Measurements from ENCODE around the gene CASKIN2.
"Not testable (repeated sequence)": the region's sequence is repeated elsewhere in the genome, so short reads cannot be mapped to it uniquely, and the experiment has no call there.

The CASKIN2 gene

DNA sequence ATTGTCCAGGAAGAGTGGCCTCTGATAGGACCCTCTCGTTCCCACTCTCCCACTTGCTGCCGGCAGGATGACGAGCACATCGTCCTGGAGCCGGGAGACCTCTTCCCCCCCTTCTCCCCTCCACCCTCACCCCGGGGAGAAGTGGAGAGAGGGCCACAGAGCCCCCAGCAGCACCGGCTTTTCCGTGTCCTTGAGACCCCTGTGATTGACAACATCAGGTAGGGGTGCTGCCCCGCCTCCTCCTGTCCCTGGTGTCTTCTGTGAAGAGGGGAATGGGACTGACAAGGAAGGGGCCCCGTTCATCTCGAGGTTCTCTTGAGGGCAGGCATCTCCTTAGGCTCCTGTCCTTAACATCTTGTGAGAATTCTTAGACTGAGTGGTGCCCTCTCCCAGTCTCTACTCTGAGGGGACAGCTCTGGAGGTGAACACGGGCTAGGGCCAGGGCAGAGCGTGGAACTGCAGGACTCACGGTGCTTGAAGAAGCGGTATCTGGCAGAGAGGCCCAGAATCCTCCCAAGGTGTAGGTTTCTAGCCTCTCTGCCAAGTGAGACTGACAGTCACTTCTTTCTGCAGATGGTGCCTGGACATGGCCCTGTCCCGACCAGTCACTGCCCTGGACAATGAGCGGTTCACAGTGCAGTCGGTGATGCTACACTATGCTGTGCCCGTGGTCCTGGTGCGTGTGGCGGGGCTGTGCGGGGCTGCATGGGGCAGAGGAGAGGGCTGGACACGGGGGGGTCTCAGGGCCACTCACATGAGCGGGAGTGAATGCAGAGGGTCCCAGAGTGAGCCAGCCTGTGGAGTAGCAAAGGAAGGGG lies 26.4 kb downstream of the CASKIN2 start:
- DNase-seq (ENCODE audit: low spot score): no peak

DNA sequence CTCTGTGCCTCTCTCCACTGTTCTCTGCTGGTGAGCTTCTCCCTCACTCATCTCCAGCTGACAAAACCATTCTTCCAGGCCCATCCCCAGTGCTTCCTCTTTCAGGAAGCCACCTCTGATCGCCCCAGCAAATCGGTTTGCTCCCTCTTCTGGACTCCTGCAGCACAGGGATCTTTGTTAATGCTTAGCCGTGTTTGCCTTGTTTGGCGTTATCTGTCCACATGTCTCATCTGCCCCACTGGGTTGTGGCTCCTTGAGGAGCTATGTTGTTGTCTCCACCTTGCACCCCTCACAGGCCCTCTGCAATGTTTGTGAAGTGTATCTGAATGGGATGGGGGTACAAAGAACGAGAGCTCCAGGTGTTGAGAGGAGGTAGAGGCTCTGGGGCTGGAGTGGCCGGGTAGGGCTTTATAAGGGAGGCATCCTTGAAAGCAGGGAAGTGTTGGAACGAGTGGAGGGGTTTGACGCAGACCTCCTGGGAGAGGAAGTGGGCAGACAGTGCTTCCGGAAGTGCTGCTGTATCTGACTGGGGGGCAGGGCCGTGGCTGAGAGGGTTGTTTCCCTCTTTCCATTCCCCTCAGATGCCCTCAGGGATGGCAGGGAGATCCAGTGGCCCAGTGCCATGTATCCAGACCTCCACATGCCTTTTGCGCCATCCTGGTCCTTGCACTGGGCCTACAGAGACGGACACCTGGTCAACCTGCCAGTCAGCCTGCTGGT lies 27.8 kb downstream of the CASKIN2 start:
- DNase-seq (ENCODE audit: low spot score): peak; percentile 53

DNA sequence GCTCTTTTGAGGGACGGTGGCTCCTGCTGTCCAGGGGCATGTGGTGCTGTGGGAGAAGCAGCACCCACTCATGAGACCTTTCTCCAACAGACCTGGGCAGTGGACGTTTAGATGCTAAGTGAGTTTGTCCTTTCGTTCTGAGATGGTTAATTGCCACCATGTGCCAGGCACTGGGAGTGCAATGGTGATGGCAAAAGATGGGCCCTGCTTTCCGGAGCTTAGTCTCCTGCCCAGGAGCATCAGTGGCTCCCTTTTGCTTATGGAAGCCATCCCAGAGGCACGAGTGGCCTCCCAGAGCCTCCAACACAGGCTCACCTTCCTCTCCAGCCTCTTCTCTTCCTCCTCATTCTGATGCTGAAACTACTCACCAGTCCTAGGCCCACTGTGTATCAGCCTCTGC lies 28.4 kb downstream of the CASKIN2 start:
- no peak for DNase-seq (ENCODE audit: low spot score)

DNA sequence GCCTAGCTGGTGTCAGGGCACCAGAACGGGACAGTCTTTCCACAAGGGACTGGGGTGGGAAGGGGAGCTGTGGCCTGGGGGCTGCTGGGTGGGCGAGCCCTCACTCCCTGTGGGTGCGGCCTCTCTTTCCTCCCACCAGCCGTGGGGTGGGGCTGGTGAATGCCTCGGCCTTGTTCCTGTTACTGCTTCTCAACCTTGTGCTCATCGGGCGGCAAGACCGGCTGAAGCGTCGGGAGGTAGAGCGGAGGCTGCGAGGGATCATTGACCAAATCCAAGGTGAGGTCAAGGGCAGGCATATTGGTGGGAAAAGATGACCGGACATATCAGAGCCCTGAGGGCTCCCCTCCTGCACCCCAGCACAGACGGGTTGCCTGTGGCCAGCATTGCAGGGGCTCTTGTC lies 29.2 kb downstream of the CASKIN2 start:
- DNase-seq (ENCODE audit: low spot score): no peak

DNA sequence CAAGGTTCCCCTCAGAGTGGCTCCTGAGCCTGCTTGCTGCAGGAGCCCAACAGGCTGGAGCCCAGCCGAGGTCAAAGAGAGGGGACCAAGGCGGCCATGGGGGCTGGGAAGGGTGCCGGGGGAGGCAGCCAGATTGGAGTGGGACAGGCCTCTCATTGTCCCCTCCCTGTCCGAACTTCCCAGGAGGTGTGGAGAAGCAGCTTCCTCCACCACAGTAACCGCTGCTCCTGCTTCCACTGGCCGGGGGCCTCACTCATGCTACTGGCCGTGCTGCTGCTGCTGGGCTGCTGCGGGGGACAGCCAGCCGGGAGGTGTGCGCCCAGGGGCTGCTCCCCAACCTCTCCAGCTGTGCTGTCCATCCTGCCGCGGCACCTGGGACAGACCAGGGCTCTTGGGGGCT lies 29.6 kb downstream of the CASKIN2 start:
- DNase-seq (ENCODE audit: low spot score): no peak

DNA sequence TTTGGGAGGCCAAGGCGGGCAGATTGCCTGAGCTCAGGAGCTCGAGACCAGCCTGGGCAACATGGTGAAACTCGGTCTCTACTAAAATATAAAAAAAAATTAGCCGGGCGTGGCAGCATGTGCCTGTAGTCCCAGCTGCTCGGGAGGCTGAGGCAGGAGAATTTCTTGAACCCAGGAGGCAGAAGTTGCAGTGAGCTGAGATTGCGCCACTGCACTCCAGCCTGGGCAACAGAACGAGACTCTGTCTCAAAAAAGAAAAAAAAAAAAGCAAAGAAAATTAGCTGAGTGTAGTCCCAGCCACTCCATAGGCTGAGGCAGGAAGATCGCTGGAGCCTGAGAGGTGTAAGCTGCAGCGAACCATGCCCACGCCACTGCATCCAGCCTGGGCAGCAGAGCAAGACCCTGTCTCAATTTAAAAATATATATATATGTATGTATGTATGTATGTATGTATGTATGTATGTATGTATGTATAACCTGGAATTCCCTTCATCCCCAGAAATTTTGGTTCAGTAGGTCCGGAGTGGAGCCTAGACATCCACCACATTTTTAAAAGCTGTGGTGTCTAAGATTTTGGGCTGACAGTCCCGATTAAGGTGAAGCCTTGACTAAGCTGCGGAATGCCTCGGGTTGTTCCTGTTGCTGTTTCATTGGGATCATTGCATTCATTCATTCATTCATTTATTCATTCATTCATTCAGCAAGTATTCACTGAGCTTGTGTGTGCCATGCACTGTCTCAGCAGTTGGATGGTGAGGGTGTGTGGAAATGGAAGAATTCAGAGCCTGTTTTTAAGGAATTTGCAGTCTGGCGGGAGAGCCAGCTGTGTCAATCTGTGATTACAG lies 33.0 kb downstream of the CASKIN2 start:
- no peak for DNase-seq (ENCODE audit: low spot score)

DNA sequence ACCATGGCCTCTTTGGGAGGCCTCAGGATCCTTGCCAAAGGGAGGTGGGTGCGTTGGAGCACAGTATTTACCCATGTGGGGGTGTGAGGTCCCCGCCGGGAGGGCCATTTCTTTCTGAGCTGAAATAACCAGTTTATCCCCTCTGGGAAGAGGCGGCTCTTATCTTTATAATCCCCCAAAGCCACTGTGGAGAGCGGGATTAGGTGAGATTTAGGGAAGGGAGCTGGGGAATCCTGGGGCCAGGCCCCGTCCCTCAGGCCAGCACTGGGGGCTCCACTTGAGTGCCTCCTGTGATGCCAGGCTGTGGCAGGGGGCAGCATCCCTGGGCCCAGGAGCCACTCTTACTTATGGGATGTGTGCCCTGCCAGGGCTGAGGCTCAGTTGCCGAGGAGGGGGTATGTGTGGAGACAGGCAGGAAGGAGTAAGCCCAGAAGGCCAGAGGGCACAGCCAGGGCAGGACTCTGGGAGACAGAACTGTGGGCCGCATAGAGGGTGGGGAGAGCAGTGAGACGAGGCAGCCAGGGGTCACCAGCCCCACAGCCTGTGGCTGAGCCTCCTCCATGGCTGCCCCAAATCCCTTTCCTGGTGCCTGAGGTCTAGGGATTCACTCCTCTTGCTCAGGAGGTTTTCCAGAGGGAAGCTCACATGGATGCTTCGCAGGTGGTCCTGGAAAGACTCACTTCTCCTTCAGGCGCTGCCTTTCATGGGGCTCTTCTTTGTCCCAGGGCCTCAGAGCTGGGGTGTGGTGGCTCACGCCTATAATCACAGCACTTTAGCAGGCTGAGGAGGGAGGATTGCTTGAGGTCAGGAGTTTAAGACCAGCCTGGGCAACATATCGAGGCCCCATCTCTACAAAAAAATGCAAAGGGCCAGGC lies 33.9 kb downstream of the CASKIN2 start:
- no peak for DNase-seq (ENCODE audit: low spot score)

DNA sequence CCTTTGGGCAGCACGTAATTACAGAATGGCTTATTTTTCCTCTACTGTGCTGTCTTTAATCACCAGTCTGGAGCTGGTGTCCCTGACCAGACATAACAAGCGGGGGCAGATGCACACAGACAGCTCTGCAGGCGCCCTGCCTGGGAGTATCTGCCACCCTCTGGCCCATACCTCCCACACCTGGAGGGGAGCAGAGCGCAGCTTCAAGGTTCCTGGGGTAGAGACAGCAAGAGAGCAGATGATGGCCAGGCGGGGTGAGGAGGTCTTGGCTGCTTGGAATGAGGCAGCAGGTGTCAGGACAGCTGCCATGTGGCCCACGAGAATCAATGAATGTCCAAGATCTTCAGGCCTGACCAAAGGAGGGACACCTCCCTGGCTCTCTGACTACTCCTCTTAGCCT lies 35.1 kb downstream of the CASKIN2 start:
- DNase-seq (ENCODE audit: low spot score): no peak

DNA sequence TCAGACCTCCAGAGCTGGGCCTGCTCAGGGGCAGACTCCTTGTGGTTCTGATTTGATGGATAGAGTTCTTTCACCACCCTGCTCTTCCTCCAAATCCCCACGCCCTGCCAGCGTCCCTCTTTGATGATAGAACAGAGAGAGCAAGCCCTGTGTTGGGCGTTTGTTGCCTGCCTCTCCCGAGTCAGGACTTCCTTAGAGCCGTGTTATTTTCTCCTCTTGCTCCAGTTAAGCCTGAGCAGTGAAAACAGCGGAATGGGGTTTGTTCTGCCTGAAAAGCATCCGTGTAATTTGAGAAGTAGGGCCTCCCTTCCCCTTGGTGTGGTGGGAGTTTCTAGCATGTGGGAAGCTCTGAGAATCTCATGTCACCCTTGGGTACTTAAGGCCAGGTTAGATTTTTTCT lies 36.8 kb downstream of the CASKIN2 start:
- DNase-seq (ENCODE audit: low spot score): no peak

DNA sequence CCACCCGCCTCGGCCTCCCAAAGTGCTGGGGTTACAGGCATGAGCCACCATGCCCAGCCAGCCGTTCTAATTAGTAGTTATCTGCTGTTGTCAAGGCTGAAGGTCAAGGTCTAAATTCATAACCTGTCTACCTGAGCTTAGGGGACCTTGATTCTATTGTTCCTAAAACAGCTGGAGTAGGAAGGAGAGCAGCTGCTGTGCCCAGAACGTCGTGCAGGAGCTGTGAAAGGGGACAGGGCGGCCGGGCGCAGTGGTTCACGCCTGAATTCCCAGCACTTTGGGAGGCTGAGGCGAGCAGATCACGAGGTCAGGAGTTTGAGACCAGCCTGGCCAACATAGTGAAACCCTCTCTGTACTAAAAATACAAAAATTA lies 37.9 kb downstream of the CASKIN2 start:
- not testable (repeated sequence) for DNase-seq (ENCODE audit: low spot score)

DNA sequence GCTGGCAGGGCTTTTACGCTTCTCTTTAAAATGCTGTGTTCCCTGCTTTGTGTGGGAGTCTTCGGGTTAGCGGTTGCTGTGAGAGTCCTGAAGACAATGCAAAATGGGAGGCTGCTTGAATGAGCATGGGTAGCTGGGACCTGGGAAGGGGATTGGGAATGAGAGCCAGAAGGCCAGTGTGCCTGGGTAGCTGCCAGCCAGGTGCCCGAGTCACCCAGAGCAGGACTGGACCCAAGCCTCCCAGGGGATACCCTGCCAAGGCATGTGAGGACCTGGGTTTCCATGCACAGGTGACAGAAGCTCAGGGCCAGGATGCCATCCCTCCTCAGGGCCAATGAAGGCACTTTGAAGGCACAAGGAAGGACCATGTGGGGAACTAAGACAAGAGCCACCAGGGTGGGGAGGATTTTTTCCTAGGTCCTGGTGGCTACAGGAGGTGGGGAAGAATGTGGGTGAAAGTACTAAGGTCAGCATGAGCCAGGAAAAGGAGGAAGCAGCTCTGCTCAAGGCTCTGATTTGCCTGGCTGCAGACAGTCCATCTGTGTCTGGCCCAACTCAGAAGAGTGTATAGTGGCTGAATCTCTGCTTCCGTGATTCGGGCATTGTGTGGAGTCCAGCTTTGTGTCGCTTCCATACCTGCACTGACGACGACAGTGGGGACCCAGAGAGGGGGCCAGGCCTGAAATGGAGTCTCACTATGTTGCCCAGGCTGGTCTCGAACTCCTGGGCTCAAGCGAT lies 38.4 kb downstream of the CASKIN2 start:
- DNase-seq (ENCODE audit: low spot score): no peak

DNA sequence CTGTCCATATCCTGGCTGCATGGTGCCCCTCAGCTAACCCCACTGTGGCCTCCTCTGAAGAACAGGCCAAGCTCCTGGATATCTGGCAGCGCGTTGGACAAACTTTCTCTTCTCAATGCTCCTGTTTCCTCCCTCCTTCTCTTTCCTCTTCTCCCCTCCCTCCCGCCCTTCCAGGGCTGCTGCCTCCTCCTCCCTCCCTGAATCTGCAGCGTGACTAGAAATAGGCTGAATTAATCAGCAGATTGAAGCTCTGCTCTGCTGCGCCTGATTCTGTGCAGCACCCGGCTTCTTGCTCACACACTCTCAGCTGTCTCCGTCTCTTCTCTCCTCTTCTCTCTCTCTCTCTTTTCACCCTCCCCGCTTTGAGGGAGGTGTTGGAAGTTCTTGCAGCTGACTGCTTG lies 39.1 kb downstream of the CASKIN2 start:
- DNase-seq (ENCODE audit: low spot score): peak; percentile 77

DNA sequence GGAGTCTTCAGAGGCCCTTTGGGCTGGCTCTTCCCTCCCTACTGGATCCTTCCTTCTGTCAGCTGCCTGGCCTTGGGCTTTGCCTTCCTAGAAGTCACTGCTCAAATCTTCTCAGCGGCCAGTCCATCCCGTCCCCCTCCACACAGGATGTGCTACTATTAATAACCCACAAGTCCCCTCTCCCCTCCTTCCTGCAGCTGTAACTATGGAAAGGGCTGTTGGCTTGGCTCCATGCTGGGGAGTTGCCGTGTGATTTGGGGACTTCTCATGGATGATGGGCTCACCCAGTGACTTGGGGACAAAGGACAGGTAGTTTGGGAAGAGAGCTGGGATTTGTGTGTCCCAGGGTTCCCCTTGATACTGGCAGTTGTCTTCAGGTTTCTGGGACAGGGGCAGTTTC lies 39.5 kb downstream of the CASKIN2 start:
- peak; percentile 75 for DNase-seq (ENCODE audit: low spot score)

DNA sequence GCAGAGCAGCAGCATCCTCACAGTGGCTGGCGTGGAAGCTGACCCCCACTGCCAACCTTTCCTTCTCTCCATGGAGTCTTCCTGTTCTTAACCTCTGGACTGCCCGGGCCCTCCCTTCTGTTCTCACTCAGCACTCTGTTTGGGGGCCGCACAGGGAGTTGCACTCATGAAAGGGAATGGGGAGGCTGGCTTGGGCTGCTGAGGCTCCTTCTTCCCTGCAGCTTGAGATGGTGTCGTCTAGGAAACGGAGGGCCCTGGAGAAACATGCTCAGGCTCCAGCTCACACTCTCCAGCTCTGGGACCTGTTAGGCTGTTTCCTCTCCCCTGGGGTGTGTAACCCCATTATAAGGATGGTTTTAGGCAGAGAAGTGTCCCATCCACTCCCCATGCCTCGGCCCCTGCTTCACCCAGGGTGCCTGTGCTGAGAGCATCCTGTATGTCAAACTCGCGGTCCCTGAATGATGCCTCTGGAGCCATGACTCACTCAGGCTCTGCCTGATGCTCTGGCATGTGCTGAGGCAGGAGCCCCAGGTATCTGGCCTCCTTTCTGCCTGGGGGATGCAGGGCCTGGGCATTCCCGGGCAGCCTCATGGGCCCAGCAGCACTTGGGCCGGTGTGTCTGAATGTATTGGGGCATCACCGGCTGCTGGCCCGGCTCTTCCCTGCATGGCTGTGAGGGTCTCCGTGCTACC lies 40.0 kb downstream of the CASKIN2 start:
- no peak for DNase-seq (ENCODE audit: low spot score)

DNA sequence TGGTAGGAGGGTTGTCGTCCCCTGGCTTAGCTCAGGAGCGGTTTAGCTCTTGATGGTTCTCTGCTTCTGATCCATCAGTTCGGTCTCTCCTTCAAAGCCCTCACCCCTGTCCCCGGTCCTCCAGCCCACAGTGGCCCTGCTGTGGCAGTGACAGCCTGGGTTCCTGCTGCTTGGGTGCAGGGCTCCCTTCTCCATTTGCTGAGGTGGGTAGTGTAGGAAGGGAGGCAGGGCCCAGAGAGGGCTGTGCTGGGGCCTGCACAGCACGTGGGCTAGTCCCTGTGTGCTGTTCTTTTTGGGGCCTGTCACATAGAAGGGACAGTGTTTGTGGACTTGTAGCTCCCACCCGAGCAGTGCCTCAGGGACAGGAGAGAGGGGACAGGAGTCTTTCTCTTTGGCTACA lies 40.6 kb downstream of the CASKIN2 start:
- no peak for DNase-seq (ENCODE audit: low spot score)

DNA sequence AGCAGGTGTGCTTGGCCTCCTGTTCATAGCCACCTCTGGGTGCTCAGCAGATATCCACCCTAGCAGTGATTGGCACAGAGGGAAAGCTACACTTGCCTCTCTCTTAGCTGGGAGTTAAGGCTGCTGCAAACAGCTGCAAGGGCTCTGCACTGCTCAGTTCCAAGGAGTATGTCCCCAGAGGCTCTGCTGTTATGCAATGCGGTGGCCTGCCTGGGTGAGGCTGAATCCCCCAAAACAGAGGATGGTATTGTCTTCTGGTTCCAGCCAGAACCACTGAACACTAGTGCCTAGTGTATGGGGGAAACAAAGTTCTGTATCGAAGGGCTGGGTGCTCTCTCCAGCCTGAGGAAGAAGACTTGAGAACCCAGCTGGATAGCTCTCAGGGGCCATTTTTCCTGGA lies 42.1 kb downstream of the CASKIN2 start:
- DNase-seq (ENCODE audit: low spot score): no peak

DNA sequence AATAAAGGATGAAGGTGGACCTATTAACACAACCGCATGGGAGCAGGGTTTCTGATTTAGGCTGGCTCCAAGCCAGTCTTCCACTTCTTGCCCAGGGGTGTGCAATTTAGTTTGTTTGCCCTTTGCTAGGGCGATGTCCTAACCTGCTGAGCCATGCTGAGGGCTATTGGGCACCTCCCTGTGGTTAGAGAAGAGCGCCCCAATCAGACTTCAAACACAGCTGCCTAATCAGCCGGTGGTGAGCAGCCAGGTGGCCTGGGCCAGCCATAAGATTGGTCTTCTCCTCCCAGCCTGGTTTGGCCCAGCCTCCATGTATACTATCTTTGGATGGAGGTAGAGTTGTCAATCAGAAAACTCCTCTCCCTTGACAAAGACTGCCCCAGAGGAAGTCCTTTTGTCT lies 43.2 kb downstream of the CASKIN2 start:
- DNase-seq (ENCODE audit: low spot score): no peak

DNA sequence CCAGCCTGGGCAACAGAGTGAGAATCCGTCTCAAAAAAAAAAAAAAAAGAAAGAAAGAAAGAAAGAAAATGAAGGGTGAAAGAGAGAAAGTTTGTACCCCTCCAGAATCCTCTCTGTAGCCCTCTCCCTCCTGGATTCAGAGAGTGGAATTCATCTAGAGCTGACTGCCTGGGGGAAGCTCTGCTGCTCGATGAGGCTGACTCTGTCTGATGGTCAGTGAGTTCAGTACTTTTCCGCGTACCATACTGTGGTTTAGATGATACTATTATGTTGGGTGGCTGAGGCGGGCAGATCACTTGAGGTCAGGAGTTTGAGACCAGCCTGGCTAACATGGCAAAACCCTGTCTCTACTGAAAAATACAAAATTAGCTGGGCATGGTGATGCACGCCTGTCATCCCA lies 44.1 kb downstream of the CASKIN2 start:
- no peak for DNase-seq (ENCODE audit: low spot score)

DNA sequence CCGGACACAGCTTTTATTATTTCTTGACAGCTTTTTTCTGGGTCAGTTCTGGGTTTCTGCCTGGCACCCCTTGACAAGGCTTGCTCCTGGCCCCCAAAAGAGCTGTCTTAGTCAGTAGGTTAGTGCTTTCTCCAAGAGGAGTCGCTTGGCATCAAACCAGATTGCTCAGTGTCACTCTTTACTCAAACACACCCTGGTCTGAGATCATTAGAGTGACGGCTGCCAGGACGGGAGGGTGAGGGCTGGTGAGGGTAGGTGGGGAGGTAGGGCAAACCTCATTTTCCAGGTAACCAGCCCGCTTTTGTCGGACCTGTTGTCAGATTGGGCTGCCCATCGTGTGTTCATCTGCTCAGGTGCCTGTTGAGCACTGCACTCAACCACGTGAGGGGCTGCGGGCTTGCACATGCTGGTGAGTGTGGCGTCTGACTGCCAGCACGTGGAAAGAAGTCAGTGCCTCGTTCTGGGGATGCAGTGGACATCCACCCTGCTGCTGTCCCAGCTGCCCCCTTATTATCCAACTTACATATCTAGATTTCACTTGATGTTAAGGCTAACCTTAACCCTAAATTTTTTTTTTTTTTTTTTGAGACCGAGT lies 46.5 kb downstream of the CASKIN2 start:
- DNase-seq (ENCODE audit: low spot score): no peak

DNA sequence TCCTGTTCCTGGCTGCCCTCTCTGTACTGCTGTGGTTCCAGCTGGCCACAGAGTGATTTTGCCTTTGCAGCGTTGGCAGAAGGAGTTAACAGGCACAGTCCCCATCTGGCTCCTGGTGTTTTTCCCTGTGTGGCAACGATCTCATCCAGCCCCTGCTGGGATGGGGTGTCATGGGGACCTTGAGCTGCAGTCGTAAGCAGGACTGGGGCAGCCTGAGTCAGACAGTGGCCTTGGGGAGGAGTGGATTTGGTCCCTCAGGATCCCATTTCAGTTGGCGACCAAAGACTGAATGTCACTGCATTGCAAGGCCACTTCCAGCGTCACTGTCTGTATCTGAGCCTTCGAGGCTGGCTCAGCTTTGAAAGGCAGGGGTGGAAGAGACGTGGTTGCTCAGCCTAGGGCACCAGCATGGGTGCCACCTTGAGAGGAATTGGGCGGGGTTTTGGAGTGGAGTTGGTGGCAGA lies 47.0 kb downstream of the CASKIN2 start:
- DNase-seq (ENCODE audit: low spot score): no peak

Data from hepatic stellate cell (primary cell).